ENCODE data around the gene CCM2L.

CCM2L gene

DNA sequence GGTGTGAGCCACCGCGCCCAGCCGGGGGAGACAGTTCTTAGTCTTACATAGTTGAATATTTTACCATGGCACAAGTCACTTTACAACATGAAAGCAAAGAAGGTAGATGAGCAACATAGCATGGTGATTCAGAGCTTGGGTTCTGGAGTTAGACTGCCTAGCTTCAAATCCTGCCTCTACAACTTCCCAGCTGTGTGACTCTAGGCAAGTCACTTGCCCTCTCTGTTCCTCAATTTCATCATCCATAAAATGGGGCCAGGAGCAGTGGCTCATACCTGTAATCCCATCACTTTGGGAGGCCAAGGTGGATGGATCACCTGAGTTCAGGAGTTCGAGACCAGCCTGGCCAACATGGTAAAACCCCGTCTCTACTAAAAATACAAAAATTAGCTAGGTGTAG is 68.1 kb downstream of the CCM2L start:
- H3K9me3 ChIP-seq (ENCODE audit: insufficient read depth, low read depth, low read length), result no peaks in the 10 kb centered on the region
- no peaks in the 10 kb centered on the region for H3K4me1 ChIP-seq (ENCODE audit: insufficient read depth, low read length)
- no peaks in the 10 kb centered on the region for H3K36me3 ChIP-seq (ENCODE audit: insufficient read depth, low read length)
- 68% methylated on average over 4 of the region's 5 CpGs for WGBS
- H3K4me3 ChIP-seq (ENCODE audit: low read length), result no peak overlapping the region
- no peaks in the 10 kb centered on the region for H3K27me3 ChIP-seq (ENCODE audit: insufficient read depth, low read length)
- no peak overlapping the region for H3K27ac ChIP-seq (ENCODE audit: low read depth, low read length)
- H3K9ac ChIP-seq (ENCODE audit: low read depth, low read length), result no peak overlapping the region

DNA sequence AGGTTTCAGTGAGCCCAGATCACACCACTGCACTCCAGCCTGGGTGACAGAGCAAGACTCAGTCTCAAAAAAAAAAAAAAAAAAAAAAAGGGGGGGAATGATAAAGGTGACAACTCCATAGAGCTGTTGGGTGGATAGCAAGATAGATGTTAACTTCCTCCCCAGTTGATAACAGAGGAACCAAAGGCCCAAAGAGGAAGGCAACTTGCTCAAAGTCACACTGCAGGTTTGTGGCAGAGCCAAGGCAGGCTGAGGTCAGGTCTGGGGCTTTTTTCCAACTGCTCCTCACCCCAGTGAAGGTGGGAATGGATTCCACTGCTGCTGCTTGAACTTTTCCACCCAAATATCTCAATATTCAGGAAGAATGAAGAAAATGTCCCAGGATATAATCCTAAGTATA is 68.6 kb downstream of the CCM2L start:
- Histone ChIP-seq H3K27ac (ENCODE audit: low read depth, low read length) (no peak overlapping the region), H3K4me3 (ENCODE audit: low read length) (no peak overlapping the region), H3K4me1 (ENCODE audit: insufficient read depth, low read length) (no peaks in the 10 kb centered on the region), H3K9me3 (ENCODE audit: insufficient read depth, low read depth, low read length) (no peaks in the 10 kb centered on the region), H3K36me3 (ENCODE audit: insufficient read depth, low read length) (no peaks in the 10 kb centered on the region), H3K9ac (ENCODE audit: low read depth, low read length) (no peak overlapping the region), H3K27me3 (ENCODE audit: insufficient read depth, low read length) (no peaks in the 10 kb centered on the region)

DNA sequence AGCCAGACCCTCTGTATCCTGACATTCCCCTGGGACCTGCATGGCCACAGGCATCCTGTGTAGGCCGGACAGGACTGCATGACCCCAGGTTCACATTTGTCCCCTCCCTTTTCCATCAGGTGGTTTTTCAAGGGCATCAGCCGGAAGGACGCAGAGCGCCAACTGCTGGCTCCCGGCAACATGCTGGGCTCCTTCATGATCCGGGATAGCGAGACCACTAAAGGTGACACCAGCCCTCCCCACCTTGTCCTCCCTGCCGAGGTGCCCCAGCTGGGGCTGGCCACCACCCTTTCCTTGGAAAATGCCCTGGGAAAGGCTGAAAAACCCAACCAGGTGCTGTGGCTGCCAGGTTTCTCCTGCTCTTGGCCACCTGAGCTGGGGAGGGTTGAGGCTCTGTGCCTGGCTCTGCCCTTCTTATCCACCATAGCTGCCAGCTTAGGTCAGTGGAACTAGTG is 69.4 kb downstream of the CCM2L start:
- Histone ChIP-seq H3K9me3 (ENCODE audit: insufficient read depth, low read depth, low read length) (no peaks in the 10 kb centered on the region), H3K9ac (ENCODE audit: low read depth, low read length) (no peak overlapping the region), H3K4me1 (ENCODE audit: insufficient read depth, low read length) (no peaks in the 10 kb centered on the region), H3K4me3 (ENCODE audit: low read length) (no peak overlapping the region), H3K27ac (ENCODE audit: low read depth, low read length) (no peak overlapping the region), H3K36me3 (ENCODE audit: insufficient read depth, low read length) (no peaks in the 10 kb centered on the region), H3K27me3 (ENCODE audit: insufficient read depth, low read length) (no peaks in the 10 kb centered on the region)
- WGBS, result 78% methylated on average over 8 of the region's 8 CpGs

DNA sequence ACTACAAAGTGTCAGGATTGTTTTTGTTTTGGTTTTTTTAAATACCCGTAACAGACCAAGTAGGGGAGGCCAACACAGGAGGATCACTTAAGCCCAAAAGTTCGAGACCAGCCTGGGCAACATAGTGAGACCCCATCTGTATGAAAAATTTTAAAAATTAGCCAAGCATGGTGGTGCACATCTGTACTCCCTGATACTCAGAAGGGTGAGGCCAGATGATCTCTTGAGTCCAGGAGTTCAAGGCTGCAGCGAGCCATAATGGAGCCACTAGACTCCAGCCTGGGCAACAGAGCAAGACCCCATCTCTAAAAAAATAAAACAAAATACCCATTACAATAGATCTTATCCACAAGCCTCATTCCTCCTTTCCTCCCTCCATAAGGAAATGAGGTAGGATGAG is 70.5 kb downstream of the CCM2L start:
- Histone ChIP-seq H3K27ac (ENCODE audit: low read depth, low read length) (no peak overlapping the region), H3K4me3 (ENCODE audit: low read length) (no peak overlapping the region), H3K4me1 (ENCODE audit: insufficient read depth, low read length) (no peaks in the 10 kb centered on the region), H3K36me3 (ENCODE audit: insufficient read depth, low read length) (no peaks in the 10 kb centered on the region), H3K27me3 (ENCODE audit: insufficient read depth, low read length) (no peaks in the 10 kb centered on the region), H3K9me3 (ENCODE audit: insufficient read depth, low read depth, low read length) (no peaks in the 10 kb centered on the region), H3K9ac (ENCODE audit: low read depth, low read length) (no peak overlapping the region)
- 94% methylated on average over 2 of the region's 3 CpGs for WGBS
